ENCODE results near the gene CNTNAP5.

DNA sequence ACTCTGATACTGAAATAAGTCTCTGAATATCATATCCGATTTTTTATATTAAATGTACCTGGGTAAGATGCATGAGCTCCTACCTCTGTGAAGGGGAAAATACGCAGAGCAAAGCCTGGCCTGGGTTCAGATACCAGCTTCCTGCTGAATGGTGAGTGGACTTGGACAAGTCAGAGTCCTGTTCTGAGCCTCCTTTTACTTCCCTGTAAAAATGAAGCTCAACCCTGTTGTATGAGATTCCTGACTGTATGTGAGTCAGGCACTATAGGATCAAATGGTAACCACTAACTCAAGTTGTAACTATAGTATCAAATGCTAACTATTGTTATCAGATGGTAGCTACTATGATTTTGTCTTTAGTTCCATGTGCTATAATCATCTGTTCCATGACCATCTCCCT, 561.7 kb downstream of the CNTNAP5 start:
- TF ChIP-seq POLR2A (IDR thresholded peaks at IDR 0.05; ENCODE audit: control extremely low read depth in 1 of 2, low read depth in 2 of 2, low read length in 2 of 2) (no peak), CREB1 (IDR thresholded peaks at IDR 0.05) (no peak), GABPA (IDR thresholded peaks at IDR 0.05; ENCODE audit: borderline replicate concordance, insufficient read depth, low read length) (no peak), CEBPB (IDR thresholded peaks at IDR 0.05; ENCODE audit: low read depth, low read length) (no peak), SRF (IDR thresholded peaks at IDR 0.05; ENCODE audit: low read depth, low read length) (no peak), RAD21 (IDR thresholded peaks at IDR 0.05 in 1 of 2, conservative IDR thresholded peaks at IDR 0.05 in 1 of 2; ENCODE audit: low read depth in 2 of 2, low read length in 2 of 2) (no peak), BRCA1 (IDR thresholded peaks at IDR 0.05; ENCODE audit: low read depth, low read length) (no peak), SP1 (IDR thresholded peaks at IDR 0.05; ENCODE audit: low read depth, low read length) (no peak), SIN3A (conservative IDR thresholded peaks at IDR 0.05 in 1 of 2, IDR thresholded peaks at IDR 0.05 in 1 of 2; ENCODE audit: low read depth in 1 of 2, low read length in 2 of 2) (no peak), EZH2 (IDR thresholded peaks at IDR 0.05; ENCODE audit: low read depth, low read length, severe bottlenecking) (no peak), POLR2AphosphoS5 (IDR thresholded peaks at IDR 0.05; ENCODE audit: low read depth, low read length) (no peak), KDM1A (IDR thresholded peaks at IDR 0.05; ENCODE audit: borderline replicate concordance, low read length) (no peak), RFX5 (IDR thresholded peaks at IDR 0.05; ENCODE audit: borderline replicate concordance, low read depth, low read length) (no peak)
- TF ChIP-seq, protein P1, sequence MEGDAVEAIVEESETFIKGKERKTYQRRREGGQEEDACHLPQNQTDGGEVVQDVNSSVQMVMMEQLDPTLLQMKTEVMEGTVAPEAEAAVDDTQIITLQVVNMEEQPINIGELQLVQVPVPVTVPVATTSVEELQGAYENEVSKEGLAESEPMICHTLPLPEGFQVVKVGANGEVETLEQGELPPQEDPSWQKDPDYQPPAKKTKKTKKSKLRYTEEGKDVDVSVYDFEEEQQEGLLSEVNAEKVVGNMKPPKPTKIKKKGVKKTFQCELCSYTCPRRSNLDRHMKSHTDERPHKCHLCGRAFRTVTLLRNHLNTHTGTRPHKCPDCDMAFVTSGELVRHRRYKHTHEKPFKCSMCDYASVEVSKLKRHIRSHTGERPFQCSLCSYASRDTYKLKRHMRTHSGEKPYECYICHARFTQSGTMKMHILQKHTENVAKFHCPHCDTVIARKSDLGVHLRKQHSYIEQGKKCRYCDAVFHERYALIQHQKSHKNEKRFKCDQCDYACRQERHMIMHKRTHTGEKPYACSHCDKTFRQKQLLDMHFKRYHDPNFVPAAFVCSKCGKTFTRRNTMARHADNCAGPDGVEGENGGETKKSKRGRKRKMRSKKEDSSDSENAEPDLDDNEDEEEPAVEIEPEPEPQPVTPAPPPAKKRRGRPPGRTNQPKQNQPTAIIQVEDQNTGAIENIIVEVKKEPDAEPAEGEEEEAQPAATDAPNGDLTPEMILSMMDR (IDR thresholded peaks at IDR 0.05; ENCODE audit: control extremely low read depth in 1 of 3, insufficient read depth in 1 of 3, low read depth in 1 of 3, low read length in 3 of 3), result no peak

All from H1 (cell line).